NCI-H1436 (cell line): Measurements from ENCODE around the gene RETSAT.
A peak's percentile ranks its signal among the peaks of the same experiment; 100 is the strongest.
"Not testable (repeated sequence)": the region's sequence is repeated elsewhere in the genome, so short reads cannot be mapped to it uniquely, and the experiment has no call there.

ENCODE experiments used
- DNase-seq: peaks from one replicate; lab custom pipeline; 2025; lab: John Stamatoyannopoulos, UW

The RETSAT gene

GRCh38 chr2:85354286-85355072 lies at the start of gene RETSAT, which contains the start of gene ELMOD3:
Gene RETSAT (minus strand): TSS chr2:85354528. CDS start chr2:85354507, 21 bp downstream.
Gene ELMOD3 (plus strand): TSS chr2:85354769. CDS start chr2:85357199, 2,430 bp downstream.
- DNase-seq, result peak; percentile 96

GRCh38 chr2:85401844-85402243 lies 47.5 kb upstream of the RETSAT start:
- DNase-seq, result no peak

GRCh38 chr2:85401464-85401805 lies 47.1 kb upstream of the RETSAT start:
- no peak for DNase-seq

GRCh38 chr2:85400541-85401463 lies 46.5 kb upstream of the RETSAT start:
- DNase-seq, result no peak

GRCh38 chr2:85400023-85400422 lies 45.7 kb upstream of the RETSAT start:
- no peak for DNase-seq

- DNase-seq, result no peak
These were observed 44.8 kb upstream of the RETSAT start for GRCh38 chr2:85399183-85399455.

- no peak for DNase-seq
These were observed 44.3 kb upstream of the RETSAT start for GRCh38 chr2:85398426-85399182.

- DNase-seq, result no peak
These were observed 43.6 kb upstream of the RETSAT start for GRCh38 chr2:85397925-85398331.

- no peak for DNase-seq
These were observed 42.5 kb upstream of the RETSAT start for GRCh38 chr2:85396531-85397470.

GRCh38 chr2:85395912-85396475 lies 41.7 kb upstream of the RETSAT start:
- no peak for DNase-seq

- DNase-seq, result no peak
These were observed 40.6 kb upstream of the RETSAT start for GRCh38 chr2:85394976-85395375.

GRCh38 chr2:85394261-85394681 lies 39.9 kb upstream of the RETSAT start:
- DNase-seq, result no peak

GRCh38 chr2:85393836-85394235 lies 39.5 kb upstream of the RETSAT start:
- DNase-seq, result no peak

- DNase-seq, result no peak
These were observed 36.8 kb upstream of the RETSAT start for GRCh38 chr2:85390941-85391669.

GRCh38 chr2:85388878-85389538 lies 34.7 kb upstream of the RETSAT start:
- DNase-seq, result no peak

- DNase-seq, result no peak
These were observed 33.4 kb upstream of the RETSAT start for GRCh38 chr2:85387754-85388153.

GRCh38 chr2:85385746-85386145 lies 31.4 kb upstream of the RETSAT start:
- DNase-seq, result no peak

GRCh38 chr2:85383850-85384249 lies 29.5 kb upstream of the RETSAT start:
- DNase-seq, result no peak

GRCh38 chr2:85383151-85383550 lies 28.8 kb upstream of the RETSAT start:
- DNase-seq, result not testable (repeated sequence)

- DNase-seq, result no peak
These were observed 25.7 kb upstream of the RETSAT start for GRCh38 chr2:85380048-85380447.
